ENCODE measurements around the gene ACOT12. TPM values are rescaled to one million over a fixed set of nuclear protein-coding genes. Genes with fewer than 3 reads are reported as not detected.

ACOT12 gene
- total RNA-seq, 1 donor from 2014 or later, result not detected

GRCh38 chr5:81337803-81338202 lies 56.1 kb downstream of the ACOT12 start:
- Mint-ChIP-seq H3K36me3 (ENCODE audit: unreplicated experiment) (no peaks in the 10 kb centered on the region), H3K27me3 (ENCODE audit: unreplicated experiment) (peaks cover 2% of the 10 kb centered on the region), H3K4me1 (ENCODE audit: low read depth, unreplicated experiment) (peaks cover 10% of the 10 kb centered on the region), H3K9me3 (ENCODE audit: unreplicated experiment) (peaks cover 1% of the 10 kb centered on the region), H3K4me3 (ENCODE audit: unreplicated experiment) (no peak overlapping the region), H3K27ac (ENCODE audit: unreplicated experiment) (no peak overlapping the region)
- TF ChIP-seq, protein P1, sequence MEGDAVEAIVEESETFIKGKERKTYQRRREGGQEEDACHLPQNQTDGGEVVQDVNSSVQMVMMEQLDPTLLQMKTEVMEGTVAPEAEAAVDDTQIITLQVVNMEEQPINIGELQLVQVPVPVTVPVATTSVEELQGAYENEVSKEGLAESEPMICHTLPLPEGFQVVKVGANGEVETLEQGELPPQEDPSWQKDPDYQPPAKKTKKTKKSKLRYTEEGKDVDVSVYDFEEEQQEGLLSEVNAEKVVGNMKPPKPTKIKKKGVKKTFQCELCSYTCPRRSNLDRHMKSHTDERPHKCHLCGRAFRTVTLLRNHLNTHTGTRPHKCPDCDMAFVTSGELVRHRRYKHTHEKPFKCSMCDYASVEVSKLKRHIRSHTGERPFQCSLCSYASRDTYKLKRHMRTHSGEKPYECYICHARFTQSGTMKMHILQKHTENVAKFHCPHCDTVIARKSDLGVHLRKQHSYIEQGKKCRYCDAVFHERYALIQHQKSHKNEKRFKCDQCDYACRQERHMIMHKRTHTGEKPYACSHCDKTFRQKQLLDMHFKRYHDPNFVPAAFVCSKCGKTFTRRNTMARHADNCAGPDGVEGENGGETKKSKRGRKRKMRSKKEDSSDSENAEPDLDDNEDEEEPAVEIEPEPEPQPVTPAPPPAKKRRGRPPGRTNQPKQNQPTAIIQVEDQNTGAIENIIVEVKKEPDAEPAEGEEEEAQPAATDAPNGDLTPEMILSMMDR (IDR thresholded peaks at IDR 0.05; ENCODE audit: partially characterized antibody, unreplicated experiment), result no peak
- no peak for DNase-seq

DNA sequence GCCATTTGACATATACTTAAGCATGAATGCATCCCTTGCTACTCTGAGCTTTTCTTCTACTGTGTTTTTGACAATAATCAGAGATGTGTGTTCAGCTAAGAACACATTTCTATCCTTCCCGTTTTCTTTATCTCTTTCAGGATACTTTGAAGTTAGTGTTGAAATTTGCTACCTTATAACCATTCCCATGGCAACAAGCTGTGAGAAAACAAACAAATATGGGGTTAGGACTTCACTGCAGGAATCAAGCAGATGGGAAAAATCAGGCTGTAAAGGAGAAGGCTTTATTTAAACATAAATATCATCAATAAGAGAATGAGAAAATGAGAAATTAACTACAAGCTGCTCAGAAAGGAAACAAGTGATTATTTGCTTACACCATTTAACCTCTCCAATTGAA lies 57.4 kb downstream of the ACOT12 start:
- peaks cover 10% of the 10 kb centered on the region for H3K4me1 Mint-ChIP-seq (ENCODE audit: low read depth, unreplicated experiment)
- TF ChIP-seq, protein P1 (IDR thresholded peaks at IDR 0.05; ENCODE audit: partially characterized antibody, unreplicated experiment), result no peak
- no peak overlapping the region for H3K4me3 Mint-ChIP-seq (ENCODE audit: unreplicated experiment)
- H3K27ac Mint-ChIP-seq (ENCODE audit: unreplicated experiment), result no peak overlapping the region
- H3K27me3 Mint-ChIP-seq (ENCODE audit: unreplicated experiment), result peaks cover 2% of the 10 kb centered on the region
- peaks cover 1% of the 10 kb centered on the region for H3K9me3 Mint-ChIP-seq (ENCODE audit: unreplicated experiment)
- DNase-seq, result no peak
- no peaks in the 10 kb centered on the region for H3K36me3 Mint-ChIP-seq (ENCODE audit: unreplicated experiment)

DNA sequence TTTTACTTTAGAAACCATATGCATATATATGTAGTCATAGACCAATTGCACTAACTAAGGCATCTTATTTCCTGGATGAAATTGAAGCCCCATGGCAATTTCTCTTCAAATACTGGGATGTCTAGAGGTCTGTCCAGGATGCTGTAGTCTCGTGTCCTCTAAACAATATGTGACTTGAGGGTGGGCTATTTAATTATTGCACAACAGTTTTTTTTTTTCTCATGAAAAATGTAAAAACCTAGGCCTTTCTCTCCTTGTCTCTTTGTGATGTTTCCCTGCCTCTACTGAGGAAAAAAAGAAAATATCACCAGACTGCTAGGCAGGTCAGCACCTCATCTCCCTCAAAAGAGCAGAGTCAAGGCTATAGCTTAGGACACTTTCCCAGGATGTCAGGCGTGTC lies 58.0 kb downstream of the ACOT12 start:
- TF ChIP-seq, protein P1 (IDR thresholded peaks at IDR 0.05; ENCODE audit: partially characterized antibody, unreplicated experiment), result no peak

GRCh38 chr5:81334304-81335061 lies 59.5 kb downstream of the ACOT12 start:
- no peak for DNase-seq
- Mint-ChIP-seq H3K36me3 (ENCODE audit: unreplicated experiment) (no peaks in the 10 kb centered on the region), H3K9me3 (ENCODE audit: unreplicated experiment) (peaks cover 3% of the 10 kb centered on the region), H3K27me3 (ENCODE audit: unreplicated experiment) (peaks cover 2% of the 10 kb centered on the region), H3K27ac (ENCODE audit: unreplicated experiment) (peak overlapping the region; percentile 48), H3K4me3 (ENCODE audit: unreplicated experiment) (no peak overlapping the region), H3K4me1 (ENCODE audit: low read depth, unreplicated experiment) (peaks cover 10% of the 10 kb centered on the region)
- TF ChIP-seq, protein P1 (IDR thresholded peaks at IDR 0.05; ENCODE audit: partially characterized antibody, unreplicated experiment), result no peak

More for the DNA sequence above, 58.0 kb downstream of the ACOT12 start:
- H3K4me3 Mint-ChIP-seq (ENCODE audit: unreplicated experiment), result no peak overlapping the region
- H3K9me3 Mint-ChIP-seq (ENCODE audit: unreplicated experiment), result peaks cover 1% of the 10 kb centered on the region
- DNase-seq, result no peak
- no peak overlapping the region for H3K27ac Mint-ChIP-seq (ENCODE audit: unreplicated experiment)
- peaks cover 2% of the 10 kb centered on the region for H3K27me3 Mint-ChIP-seq (ENCODE audit: unreplicated experiment)
- H3K36me3 Mint-ChIP-seq (ENCODE audit: unreplicated experiment), result no peaks in the 10 kb centered on the region
- H3K4me1 Mint-ChIP-seq (ENCODE audit: low read depth, unreplicated experiment), result peaks cover 10% of the 10 kb centered on the region

- Mint-ChIP-seq H3K27me3 (ENCODE audit: unreplicated experiment) (no peaks in the 10 kb centered on the region), H3K36me3 (ENCODE audit: unreplicated experiment) (no peaks in the 10 kb centered on the region), H3K4me1 (ENCODE audit: low read depth, unreplicated experiment) (no peaks in the 10 kb centered on the region), H3K9me3 (ENCODE audit: unreplicated experiment) (peaks cover 2% of the 10 kb centered on the region), H3K4me3 (ENCODE audit: unreplicated experiment) (no peak overlapping the region), H3K27ac (ENCODE audit: unreplicated experiment) (no peak overlapping the region)
- DNase-seq, result no peak
- TF ChIP-seq, protein P1 (IDR thresholded peaks at IDR 0.05; ENCODE audit: partially characterized antibody, unreplicated experiment), result no peak
Measured at GRCh38 chr5:81326554-81326953, 67.4 kb downstream of the ACOT12 start.
